Measurements from ENCODE around the gene ZNF292. TPM values are rescaled to one million over a fixed set of nuclear protein-coding genes. Genes with fewer than 3 reads are reported as not detected.

ZNF292 gene
- total and polyA plus RNA-seq, 10 of the 15 experiments (the other 5 are each of a cell fraction or from before 2014, with no cell fraction given) = 11.1 to 57.6 (median 30.6) TPM

DNA sequence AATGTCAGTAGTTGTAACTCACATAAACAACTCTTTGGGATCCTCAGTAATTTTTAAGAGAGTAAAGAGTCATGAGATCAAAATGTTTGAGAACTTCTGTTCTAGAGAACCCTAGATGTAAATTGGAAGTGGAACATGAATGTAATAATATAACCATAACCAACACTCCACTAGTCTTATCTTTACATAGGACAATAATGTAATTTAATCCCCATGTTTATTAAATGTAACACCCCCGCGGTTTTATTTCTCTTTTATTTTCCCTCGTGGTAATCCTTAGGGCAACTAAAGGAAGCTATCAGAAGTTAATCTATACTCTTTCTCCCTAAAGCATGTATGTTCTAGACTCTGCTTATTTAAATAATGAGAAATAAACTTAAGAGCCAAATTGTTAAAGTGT, 54.4 kb downstream of the ZNF292 start:
- in situ Hi-C loops (cut with MboI) = no loop called here
- no peak overlapping the region for H3K27ac ChIP-seq (ENCODE audit: control insufficient read depth, insufficient read depth)
- RAD21 ChIA-PET (ENCODE audit: unreplicated experiment) = interaction anchor here (1.1 kb wide), 1 partner anchor 12 kb away, joined by 4 read pairs; no protein-coding TSS in a partner anchor
- H3K9ac ChIP-seq (ENCODE audit: control insufficient read depth, insufficient read depth, low read length) = no peak overlapping the region
- intact Hi-C loops (cut with micrococcal nuclease; ENCODE audit: unreplicated experiment) = no loop called here
- ATAC-seq = no peak
- SMC1A ChIA-PET (ENCODE audit: uncharacterized antibody, unreplicated experiment) = interaction anchor here (0.9 to 3.0 kb wide), 4 partner anchors 10 to 53 kb away, joined by 3 to 9 read pairs (median 4); no protein-coding TSS in a partner anchor
- no peak overlapping the region for H3K4me2 ChIP-seq (ENCODE audit: control insufficient read depth, insufficient read depth)
- no peak for DNase-seq (ENCODE audit: low read depth, low spot score)
- BruUV-seq (replicated peaks) = no TSS peak
- H2AFZ ChIP-seq (ENCODE audit: control insufficient read depth, low read depth, low read length) = no peak overlapping the region
- no peak overlapping the region for H3K4me3 ChIP-seq
- no peaks in the 10 kb centered on the region for H3K27me3 ChIP-seq (replicated peaks in 1 of 2; ENCODE audit: control insufficient read depth in 2 of 2, insufficient read depth in 2 of 2, low read length in 1 of 2)
- peaks cover 5 to 20% of the 10 kb centered on the region in 2 experiments for H3K36me3 ChIP-seq (ENCODE audit: control insufficient read depth in 2 of 2, insufficient read depth in 2 of 2, low read length in 1 of 2)
- H4K20me1 ChIP-seq (ENCODE audit: control insufficient read depth, insufficient read depth) = peaks cover 8% of the 10 kb centered on the region; the same call in 1 of the 2 replicates
- POLR2A ChIA-PET = interaction anchor here (0.6 to 1.5 kb wide), 2 partner anchors 21 to 56 kb away, joined by 3 read pairs; no protein-coding TSS in a partner anchor
- H3K4me1 ChIP-seq (ENCODE audit: control insufficient read depth, insufficient read depth, low read length) = peaks cover 34% of the 10 kb centered on the region
- no peaks in the 10 kb centered on the region; the same call in 2 of the 3 replicates for H3K9me3 ChIP-seq (replicated peaks; ENCODE audit: control insufficient read depth, insufficient read depth, low read length)
- CTCF ChIA-PET = interaction anchor here (1.1 kb wide), 1 partner anchor 44 kb away, joined by 3 read pairs; no protein-coding TSS in a partner anchor
- no peak for FAIRE-seq
- TF ChIP-seq, protein P1, sequence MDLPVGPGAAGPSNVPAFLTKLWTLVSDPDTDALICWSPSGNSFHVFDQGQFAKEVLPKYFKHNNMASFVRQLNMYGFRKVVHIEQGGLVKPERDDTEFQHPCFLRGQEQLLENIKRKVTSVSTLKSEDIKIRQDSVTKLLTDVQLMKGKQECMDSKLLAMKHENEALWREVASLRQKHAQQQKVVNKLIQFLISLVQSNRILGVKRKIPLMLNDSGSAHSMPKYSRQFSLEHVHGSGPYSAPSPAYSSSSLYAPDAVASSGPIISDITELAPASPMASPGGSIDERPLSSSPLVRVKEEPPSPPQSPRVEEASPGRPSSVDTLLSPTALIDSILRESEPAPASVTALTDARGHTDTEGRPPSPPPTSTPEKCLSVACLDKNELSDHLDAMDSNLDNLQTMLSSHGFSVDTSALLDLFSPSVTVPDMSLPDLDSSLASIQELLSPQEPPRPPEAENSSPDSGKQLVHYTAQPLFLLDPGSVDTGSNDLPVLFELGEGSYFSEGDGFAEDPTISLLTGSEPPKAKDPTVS (IDR thresholded peaks at IDR 0.05; ENCODE audit: low read depth, low read length) = no peak
- TF ChIP-seq DPF2 (IDR thresholded peaks at IDR 0.05) (no peak), NR2F1 (conservative IDR thresholded peaks at IDR 0.05) (no peak), TBL1XR1 (IDR thresholded peaks at IDR 0.05; ENCODE audit: low read depth, low read length) (no peak), MTA3 (IDR thresholded peaks at IDR 0.05; ENCODE audit: borderline replicate concordance, low read length) (no peak), IKZF2 (IDR thresholded peaks at IDR 0.05) (no peak)
- peaks cover 99% of the 10 kb centered on the region for H3K79me2 ChIP-seq (ENCODE audit: control insufficient read depth, insufficient read depth, low read length)
- 86% methylated on average over 3 of the region's 3 CpGs for WGBS (ENCODE audit: insufficient coverage, insufficient replicate concordance, low lambda C conversion rate, missing lambda C conversion rate)
